Retinal pigment epithelial cell (primary cell): ENCODE measurements around the gene TPT1.
"Not testable (repeated sequence)": the region's sequence is repeated elsewhere in the genome, so short reads cannot be mapped to it uniquely, and the experiment has no call there.

Source experiments
- DNase-seq: peaks from one replicate; pipeline ENCODE4 v3.0.0-alpha.2; 2010; ENCODE audit warnings: low read depth
- H3K4me3 ChIP-seq: 2 replicates; pipeline ENCODE4 v1.5.1; 2011; ENCODE audit warnings: mild to moderate bottlenecking, low read length, control low read depth, moderate library complexity
- TF ChIP-seq, protein P1 (sequence below): conservative IDR thresholded peaks from 2 replicates; pipeline ENCODE4 v1.5.1; 2011; ENCODE audit warnings: low read depth, low read length, control low read depth, inconsistent platforms

The TPT1 gene

DNA sequence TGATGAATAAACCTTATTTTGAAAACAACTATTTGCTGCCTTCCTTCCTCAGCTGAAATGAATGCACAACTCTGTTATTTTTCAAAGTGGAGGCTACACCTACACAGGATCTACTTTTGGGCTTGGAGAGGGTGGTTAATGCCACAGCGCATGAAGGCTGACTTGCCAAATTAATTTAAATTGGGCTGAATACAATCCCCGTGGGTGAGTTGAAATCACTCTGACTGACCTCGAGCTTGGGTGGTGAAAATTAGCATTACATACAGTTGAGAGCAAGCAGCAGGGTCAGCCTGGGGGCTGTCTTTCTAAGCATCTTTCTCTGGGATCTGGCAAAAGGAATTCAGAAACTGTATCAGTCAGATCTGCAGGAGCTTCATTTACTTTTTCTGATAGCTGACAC is 38.5 kb downstream of the TPT1 start:
- no peak for DNase-seq
- no peak overlapping the region for H3K4me3 ChIP-seq
- TF ChIP-seq, protein P1, sequence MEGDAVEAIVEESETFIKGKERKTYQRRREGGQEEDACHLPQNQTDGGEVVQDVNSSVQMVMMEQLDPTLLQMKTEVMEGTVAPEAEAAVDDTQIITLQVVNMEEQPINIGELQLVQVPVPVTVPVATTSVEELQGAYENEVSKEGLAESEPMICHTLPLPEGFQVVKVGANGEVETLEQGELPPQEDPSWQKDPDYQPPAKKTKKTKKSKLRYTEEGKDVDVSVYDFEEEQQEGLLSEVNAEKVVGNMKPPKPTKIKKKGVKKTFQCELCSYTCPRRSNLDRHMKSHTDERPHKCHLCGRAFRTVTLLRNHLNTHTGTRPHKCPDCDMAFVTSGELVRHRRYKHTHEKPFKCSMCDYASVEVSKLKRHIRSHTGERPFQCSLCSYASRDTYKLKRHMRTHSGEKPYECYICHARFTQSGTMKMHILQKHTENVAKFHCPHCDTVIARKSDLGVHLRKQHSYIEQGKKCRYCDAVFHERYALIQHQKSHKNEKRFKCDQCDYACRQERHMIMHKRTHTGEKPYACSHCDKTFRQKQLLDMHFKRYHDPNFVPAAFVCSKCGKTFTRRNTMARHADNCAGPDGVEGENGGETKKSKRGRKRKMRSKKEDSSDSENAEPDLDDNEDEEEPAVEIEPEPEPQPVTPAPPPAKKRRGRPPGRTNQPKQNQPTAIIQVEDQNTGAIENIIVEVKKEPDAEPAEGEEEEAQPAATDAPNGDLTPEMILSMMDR = no peak

DNA sequence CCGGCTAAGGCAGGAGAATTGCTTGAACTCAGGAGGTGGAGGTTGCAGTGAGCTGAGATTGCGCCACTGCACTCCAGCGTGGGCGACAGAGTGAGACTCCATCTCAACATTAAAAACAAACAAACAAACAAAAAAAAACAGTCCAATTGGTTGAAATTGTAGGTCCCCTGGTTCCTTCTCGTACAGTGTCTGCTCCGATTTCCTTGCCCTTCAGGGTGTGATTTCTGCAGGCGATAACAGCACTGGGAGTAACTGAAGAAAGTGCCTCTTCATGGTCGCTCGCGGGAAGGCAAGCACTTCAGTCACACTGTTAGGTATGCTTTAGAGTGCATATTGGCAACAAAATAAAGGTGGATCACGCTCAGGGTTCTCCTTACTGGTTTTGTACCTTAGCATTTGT is 39.7 kb downstream of the TPT1 start:
- no peak for DNase-seq
- no peak overlapping the region for H3K4me3 ChIP-seq
- TF ChIP-seq, protein P1 = no peak

DNA sequence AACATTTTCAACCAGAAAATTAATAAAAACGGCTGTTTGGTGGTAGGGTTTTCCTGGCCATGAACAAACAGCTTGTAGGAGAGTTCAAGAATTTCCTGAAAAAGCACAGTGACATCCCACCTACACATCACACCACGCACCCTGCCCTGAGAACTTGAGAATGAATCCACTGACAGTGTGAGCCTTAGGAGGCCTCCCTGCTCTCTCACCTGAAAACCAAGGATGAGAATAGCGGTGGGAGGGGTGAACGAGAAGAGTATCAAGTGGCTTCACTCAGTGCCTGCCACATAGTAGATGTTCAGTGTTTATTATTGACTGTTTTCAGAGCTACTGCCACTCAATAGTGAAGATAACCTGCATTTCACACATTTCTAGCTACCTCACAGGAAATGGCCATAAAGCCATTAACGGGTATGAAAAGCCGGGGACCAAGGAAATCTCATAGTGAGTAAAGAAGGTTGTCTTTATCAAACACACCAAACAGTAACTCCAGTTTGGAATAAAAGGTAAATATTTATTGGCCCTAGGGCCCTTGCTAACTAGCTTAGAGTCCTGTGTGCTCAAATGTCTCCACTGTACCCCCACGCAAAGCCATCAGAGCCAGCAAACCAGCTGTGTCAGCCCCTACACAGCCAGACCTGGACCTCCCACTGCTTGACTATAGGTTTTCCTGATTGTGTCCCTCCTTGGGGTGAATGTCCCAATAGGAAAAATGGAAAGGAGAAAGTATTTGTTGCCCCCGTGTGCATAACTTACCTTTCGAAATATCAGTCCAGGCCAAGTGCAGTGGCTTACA is 40.6 kb downstream of the TPT1 start:
- no peak overlapping the region for H3K4me3 ChIP-seq
- TF ChIP-seq, protein P1 = no peak
- DNase-seq = no peak

DNA sequence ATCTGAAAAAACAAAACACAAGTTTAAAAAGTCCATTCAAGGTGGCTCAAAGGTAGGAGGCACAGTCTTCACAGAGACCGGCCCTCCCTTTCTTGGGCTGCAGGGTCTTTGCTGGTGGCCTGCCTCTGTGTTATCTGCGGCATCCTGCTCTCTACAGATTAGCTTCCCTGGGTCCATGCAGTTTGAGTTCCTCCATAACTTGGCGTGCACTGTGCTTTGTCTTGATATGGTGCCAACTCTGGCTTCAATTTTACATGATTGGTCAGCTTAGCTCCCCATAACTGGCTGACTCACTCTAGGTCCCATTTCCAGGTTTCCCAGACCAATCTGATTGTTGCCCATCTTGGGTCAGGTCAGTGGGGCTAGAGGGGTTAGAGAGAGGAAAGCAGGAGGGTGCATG is 41.8 kb downstream of the TPT1 start:
- H3K4me3 ChIP-seq = no peak overlapping the region
- DNase-seq = no peak
- TF ChIP-seq, protein P1 = no peak

DNA sequence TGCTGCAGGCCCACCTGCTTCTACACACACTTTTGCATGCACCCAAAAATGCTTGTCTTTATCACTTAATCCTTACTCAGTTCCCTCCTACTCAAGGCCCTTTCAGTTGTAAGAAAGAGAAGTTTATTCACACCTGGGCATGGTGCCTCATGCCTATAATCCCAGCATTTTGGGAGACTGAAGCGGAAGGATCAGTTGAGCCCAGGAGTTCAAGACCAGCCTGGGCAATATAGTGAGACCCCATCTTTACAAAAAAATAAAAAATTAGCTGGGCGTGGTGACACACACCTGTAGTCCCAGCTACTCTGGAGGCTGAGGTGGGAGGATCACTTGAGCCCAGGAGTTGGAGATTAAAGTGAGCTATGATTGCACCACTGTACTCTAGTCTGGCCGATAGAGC is 42.4 kb downstream of the TPT1 start:
- H3K4me3 ChIP-seq, DNase-seq: not testable (repeated sequence)

DNA sequence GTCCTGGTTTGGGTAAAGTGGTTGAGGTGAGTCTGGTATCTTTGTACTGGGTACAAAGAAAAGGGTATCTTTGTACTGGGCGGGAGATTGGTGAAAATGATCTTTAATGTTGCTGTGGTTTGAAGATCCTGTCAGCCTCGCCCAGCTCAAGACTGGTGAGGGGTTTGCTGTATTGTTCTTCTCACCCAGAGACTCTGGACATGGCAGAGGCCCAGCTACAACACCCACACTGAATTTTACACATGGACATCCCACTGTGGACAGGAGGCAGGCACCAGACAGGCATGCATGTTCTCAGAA is 42.8 kb downstream of the TPT1 start:
- TF ChIP-seq, protein P1 = no peak
- no peak for DNase-seq
- no peak overlapping the region for H3K4me3 ChIP-seq

DNA sequence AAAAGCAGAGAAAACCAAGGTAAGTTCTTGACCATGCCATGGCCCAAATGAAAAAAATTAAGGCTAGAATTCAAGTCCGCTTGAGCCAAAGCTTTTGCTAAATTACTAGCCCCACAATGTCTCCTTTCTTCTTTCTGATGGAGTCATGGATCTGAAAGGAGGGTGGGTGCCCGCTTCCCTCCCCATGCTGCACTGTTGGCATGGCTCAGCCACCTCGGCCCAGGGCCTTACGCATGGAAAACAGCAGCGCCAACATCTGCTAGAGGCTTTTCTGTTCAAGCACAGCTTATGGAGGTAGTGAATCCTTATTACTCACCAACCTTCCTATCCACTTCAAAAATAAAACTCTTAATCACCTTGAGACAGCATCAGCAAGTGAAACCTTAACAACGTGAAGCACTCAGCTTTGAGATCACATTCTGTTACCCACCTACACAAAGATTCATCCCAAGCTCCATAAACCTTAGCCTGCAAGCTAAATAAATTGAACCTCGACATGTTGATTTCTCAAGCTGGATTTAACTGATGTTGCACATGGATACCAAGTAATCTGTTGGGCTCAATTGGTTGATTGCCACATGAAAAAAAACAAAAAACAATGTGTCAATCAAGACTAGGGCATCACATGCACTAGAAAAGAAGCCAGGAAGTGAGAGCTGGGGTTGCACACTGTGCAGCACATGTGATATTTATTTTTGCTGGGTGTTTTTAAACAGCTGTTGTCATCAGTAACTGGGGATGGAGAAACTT is 43.4 kb downstream of the TPT1 start:
- peak; percentile 40 for DNase-seq
- no peak overlapping the region for H3K4me3 ChIP-seq
- TF ChIP-seq, protein P1 = no peak
